ENCODE results near the gene RCL1.

RCL1 gene

DNA sequence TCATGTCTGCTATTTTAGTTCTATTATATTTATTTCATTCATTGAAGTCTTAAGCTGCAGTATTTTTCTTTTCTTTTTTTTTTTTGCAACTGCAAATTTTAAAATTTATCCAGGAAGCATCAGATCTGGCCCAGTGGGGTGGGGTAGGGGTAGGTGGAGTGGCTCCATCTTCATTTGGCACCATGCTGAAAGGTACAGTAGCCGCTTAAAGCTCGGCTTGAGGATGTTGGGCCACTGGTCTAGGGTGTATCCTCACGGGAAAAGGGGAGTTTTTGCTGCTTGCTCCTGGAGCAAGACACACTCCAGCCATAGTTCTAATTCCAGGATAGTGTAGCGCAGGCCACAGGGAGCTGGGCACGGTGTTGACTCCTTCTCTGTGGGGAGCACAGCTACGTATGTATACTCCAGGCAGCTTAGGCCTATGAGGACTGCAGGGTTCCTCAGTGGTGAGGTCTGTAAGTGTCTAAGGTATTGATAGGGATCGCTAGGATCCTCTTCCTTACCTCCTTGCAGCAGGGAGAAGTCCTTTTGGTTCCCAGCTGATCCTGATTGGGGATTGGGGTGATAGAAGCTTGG, 22.7 kb downstream of the RCL1 start:
- TF ChIP-seq, protein P1, sequence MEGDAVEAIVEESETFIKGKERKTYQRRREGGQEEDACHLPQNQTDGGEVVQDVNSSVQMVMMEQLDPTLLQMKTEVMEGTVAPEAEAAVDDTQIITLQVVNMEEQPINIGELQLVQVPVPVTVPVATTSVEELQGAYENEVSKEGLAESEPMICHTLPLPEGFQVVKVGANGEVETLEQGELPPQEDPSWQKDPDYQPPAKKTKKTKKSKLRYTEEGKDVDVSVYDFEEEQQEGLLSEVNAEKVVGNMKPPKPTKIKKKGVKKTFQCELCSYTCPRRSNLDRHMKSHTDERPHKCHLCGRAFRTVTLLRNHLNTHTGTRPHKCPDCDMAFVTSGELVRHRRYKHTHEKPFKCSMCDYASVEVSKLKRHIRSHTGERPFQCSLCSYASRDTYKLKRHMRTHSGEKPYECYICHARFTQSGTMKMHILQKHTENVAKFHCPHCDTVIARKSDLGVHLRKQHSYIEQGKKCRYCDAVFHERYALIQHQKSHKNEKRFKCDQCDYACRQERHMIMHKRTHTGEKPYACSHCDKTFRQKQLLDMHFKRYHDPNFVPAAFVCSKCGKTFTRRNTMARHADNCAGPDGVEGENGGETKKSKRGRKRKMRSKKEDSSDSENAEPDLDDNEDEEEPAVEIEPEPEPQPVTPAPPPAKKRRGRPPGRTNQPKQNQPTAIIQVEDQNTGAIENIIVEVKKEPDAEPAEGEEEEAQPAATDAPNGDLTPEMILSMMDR (IDR thresholded peaks at IDR 0.05; ENCODE audit: extremely low read depth, missing control alignments) = no peak
- no peak for DNase-seq (ENCODE audit: low spot score)

DNA sequence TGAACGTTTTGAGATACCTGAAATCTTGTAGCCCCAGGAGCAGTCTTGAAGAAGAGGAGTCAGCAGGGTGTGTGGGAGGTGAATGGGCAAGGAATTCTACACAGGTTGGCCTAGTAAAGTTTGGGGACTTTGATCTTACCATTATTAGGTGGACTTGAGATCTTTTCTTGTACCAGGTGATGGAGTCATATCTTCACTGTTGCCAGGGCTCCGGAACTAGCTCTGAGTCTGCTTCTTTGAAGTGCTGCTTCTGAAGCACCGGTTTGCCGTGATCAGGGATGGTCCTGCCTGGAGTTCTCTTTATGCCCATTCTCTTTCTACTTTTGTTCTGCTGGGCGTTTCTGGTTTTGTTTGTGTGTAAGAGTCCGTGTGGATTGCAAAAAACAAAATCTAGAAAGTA, 27.4 kb downstream of the RCL1 start:
- DNase-seq (ENCODE audit: low spot score) = no peak
- TF ChIP-seq, protein P1 (IDR thresholded peaks at IDR 0.05; ENCODE audit: extremely low read depth, missing control alignments) = no peak

DNA sequence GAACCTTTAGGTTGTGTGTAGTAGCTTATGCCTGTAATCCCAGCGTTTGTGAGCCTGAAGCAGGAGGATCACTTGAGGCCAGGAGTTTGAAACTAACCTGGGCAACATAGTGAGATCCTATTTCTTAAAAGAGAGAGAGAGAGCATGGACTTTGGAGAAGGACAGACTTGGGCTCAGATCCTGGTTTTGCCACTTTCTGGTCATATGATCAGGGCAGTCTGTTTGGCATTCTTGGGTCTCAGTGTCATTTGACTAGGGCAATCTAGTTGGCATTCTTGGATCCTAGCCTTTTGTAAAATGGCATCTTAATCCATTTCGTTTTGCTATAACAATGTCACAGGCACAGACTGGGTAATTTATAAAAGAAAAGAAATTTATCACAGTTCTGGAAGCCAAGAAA, 28.4 kb downstream of the RCL1 start:
- TF ChIP-seq, protein P1 (IDR thresholded peaks at IDR 0.05; ENCODE audit: extremely low read depth, missing control alignments) = no peak
- no peak for DNase-seq (ENCODE audit: low spot score)

DNA sequence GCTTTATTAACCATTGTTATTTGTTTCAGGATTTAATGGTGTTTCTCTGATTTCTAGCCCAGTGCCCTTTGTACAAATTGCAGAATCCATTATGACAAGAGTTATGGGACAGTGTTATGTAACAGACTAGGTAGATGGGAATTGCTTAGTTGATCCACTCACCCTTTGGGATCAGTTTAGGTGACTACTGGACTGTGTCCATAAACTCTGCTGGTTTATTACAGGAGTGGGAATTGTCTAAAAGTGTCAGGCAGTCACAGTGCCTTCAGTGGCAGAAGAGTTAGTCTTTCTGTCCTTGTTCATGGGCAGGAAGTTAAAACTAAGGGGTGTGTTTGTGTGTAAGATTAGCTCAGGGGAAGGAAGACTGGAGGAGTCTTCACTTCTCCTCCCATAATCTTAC, 29.3 kb downstream of the RCL1 start:
- no peak for DNase-seq (ENCODE audit: low spot score)
- TF ChIP-seq, protein P1 (IDR thresholded peaks at IDR 0.05; ENCODE audit: extremely low read depth, missing control alignments) = no peak

DNA sequence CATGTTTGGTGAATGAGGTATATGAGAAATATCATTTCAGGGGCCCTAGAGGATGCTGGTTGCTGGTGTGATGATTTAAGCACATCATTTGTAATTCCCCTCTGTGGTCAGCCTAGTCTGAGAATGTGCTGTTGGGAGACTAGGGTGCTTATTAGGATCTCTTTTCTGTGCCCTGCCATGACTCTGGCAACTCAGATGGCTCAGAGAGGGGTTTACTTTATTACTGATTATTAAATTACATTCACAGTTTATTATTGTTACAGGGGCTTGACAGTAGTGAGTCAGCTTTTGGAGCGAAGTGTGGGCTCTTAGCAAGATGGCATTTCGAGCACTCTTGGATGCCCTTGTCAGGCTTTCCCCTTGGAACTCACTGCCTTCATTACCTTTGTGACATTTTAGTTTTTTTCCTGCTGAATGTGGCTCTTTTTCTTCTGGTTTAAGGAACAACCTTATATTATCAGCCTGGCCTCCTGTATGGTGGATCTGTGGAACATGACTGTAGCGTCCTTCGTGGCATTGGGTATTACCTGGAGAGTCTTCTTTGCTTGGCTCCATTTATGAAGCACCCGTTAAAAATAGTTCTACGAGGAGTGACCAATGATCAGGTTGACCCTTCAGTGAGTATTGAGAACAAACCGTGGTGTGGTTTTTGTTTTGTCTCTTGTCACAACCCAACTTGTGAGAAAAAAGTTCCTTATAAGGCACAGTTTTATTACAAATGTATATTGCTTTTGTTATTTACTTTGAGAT, 33.8 kb downstream of the RCL1 start:
- no peak for DNase-seq (ENCODE audit: low spot score)
- TF ChIP-seq, protein P1 (IDR thresholded peaks at IDR 0.05; ENCODE audit: extremely low read depth, missing control alignments) = no peak

DNA sequence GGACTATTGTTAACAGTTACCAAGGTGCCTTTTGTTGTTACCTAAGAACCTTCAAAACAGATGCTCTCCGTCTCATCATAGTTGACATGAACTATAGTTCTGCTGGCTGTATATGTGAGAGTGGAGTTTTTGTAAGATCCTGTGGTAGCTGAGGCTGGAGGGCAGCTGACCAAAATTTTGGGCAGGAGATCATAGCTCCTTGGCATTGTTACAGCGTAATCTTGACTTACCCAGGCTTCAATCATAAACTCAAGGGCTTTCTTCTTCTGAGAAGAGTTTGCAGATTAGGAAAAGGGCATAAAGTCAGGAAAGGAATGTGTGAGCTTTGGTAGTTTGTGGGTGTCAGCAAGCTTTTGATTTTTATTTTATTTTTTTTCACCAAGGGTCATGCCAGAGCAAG, 34.5 kb downstream of the RCL1 start:
- TF ChIP-seq, protein P1 (IDR thresholded peaks at IDR 0.05; ENCODE audit: extremely low read depth, missing control alignments) = no peak
- no peak for DNase-seq (ENCODE audit: low spot score)

DNA sequence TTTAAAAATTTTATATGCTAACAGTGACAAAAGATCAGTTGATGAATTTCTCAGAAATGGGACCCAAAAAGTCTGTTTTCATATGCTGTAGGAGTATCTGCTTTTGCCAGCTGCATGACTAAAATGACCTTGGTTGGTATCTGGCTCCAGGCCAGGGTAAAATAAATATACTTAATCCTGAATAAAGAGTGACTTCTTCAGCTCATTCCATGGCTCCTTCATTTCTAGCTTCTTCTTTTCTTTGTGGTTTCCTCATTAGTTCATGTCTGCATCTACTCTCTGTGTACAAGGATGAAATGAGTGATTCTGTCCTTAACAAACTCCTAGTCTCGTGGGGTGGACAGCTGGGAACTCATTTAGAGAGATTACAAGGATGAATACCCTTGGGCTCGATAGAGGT, 36.0 kb downstream of the RCL1 start:
- TF ChIP-seq, protein P1 (IDR thresholded peaks at IDR 0.05; ENCODE audit: extremely low read depth, missing control alignments) = no peak
- DNase-seq (ENCODE audit: low spot score) = no peak

Measured in GM20000 (cell line).